Neural crest cell (in vitro differentiated cells): Measurements from ENCODE around the gene CHD9. TPM values are rescaled to one million over a fixed set of nuclear protein-coding genes. Genes with fewer than 3 reads are reported as not detected.

ENCODE experiments used
- DNase-seq: peaks from one replicate; pipeline ENCODE4 v3.0.0; 2021; ENCODE audit warnings: low read depth, mixed read lengths, low spot score
- H3K27ac Mint-ChIP-seq: one replicate; pipeline ENCODE4 v1.8.0; 2021; ENCODE audit warnings: mild to moderate bottlenecking, mixed read lengths; ENCODE audit not compliant: unreplicated experiment
- H3K27me3 Mint-ChIP-seq: 2 replicates; pipeline ENCODE4 v1.8.0; 2021; ENCODE audit warnings: low read depth, mild to moderate bottlenecking, mixed read lengths
- H3K36me3 Mint-ChIP-seq: 2 replicates; pipeline ENCODE4 v1.8.0; 2021; ENCODE audit warnings: low read depth, mild to moderate bottlenecking, mixed read lengths
- H3K4me1 Mint-ChIP-seq: 2 replicates; pipeline ENCODE4 v1.8.0; 2021; ENCODE audit warnings: mixed read lengths
- H3K4me3 Mint-ChIP-seq: one replicate; pipeline ENCODE4 v1.8.0; 2021; ENCODE audit warnings: mild to moderate bottlenecking, mixed read lengths
- H3K9me3 Mint-ChIP-seq: 2 replicates; pipeline ENCODE4 v1.8.0; 2021; ENCODE audit warnings: mixed read lengths
- total RNA-seq: library from RNA; stranded (reverse); gene quantifications from 2 replicates; pipeline ENCODE4 v1.2.1, GENCODE V29; 2021
- TF ChIP-seq, protein P1 (sequence below): fragments of 200-600 bp; sonication (generic); conservative IDR thresholded peaks from 2 replicates; pipeline ENCODE4 v1.5.0; 2021; ENCODE audit warnings: antibody characterized with exemption, mild to moderate bottlenecking

Gene CHD9
- total RNA-seq, 1 donor from 2014 or later, result 76.0 TPM

- H3K36me3 Mint-ChIP-seq, result peaks cover 15% of the 10 kb centered on the region
- TF ChIP-seq, protein P1, sequence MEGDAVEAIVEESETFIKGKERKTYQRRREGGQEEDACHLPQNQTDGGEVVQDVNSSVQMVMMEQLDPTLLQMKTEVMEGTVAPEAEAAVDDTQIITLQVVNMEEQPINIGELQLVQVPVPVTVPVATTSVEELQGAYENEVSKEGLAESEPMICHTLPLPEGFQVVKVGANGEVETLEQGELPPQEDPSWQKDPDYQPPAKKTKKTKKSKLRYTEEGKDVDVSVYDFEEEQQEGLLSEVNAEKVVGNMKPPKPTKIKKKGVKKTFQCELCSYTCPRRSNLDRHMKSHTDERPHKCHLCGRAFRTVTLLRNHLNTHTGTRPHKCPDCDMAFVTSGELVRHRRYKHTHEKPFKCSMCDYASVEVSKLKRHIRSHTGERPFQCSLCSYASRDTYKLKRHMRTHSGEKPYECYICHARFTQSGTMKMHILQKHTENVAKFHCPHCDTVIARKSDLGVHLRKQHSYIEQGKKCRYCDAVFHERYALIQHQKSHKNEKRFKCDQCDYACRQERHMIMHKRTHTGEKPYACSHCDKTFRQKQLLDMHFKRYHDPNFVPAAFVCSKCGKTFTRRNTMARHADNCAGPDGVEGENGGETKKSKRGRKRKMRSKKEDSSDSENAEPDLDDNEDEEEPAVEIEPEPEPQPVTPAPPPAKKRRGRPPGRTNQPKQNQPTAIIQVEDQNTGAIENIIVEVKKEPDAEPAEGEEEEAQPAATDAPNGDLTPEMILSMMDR, result no peak
- H3K9me3 Mint-ChIP-seq, result peaks cover 3% of the 10 kb centered on the region
- no peak overlapping the region for H3K27ac Mint-ChIP-seq
- H3K27me3 Mint-ChIP-seq, result no peaks in the 10 kb centered on the region
- DNase-seq, result no peak
- no peak overlapping the region for H3K4me3 Mint-ChIP-seq
- H3K4me1 Mint-ChIP-seq, result no peaks in the 10 kb centered on the region
These were observed 226.5 kb downstream of the CHD9 start for GRCh38 chr16:53281280-53281679.

- peaks cover 17% of the 10 kb centered on the region for H3K36me3 Mint-ChIP-seq
These were observed 227.1 kb downstream of the CHD9 start for GRCh38 chr16:53281859-53282258.

DNA sequence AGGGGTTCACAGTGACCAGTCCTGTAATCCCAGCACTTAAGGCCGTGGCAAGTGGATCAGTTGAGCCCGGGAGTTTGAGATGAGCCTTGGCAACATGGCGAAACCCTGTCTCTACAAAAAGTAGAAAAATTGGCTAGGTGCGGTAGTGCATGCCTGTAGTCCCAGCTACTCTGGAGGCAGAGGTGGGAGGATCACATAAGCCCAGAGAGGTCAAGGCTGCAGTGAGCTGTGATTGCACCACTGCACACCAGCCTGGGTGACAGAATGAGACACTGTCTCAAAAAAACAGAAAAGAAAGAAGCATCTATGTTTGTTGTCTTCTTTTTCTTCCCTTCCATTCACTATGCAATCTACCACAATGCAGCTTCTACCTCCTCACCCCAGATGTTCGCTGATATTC lies 227.5 kb downstream of the CHD9 start:
- Mint-ChIP-seq H3K27me3 (no peaks in the 10 kb centered on the region), H3K36me3 (peaks cover 17% of the 10 kb centered on the region), H3K4me1 (no peaks in the 10 kb centered on the region), H3K9me3 (peaks cover 3% of the 10 kb centered on the region), H3K27ac (no peak overlapping the region), H3K4me3 (no peak overlapping the region)
- no peak for DNase-seq
- TF ChIP-seq, protein P1, result no peak

More at GRCh38 chr16:53281859-53282258, 227.1 kb downstream of the CHD9 start:
- TF ChIP-seq, protein P1, result no peak
- Mint-ChIP-seq H3K27ac (no peak overlapping the region), H3K27me3 (no peaks in the 10 kb centered on the region), H3K4me1 (no peaks in the 10 kb centered on the region), H3K4me3 (no peak overlapping the region), H3K9me3 (peaks cover 3% of the 10 kb centered on the region)
- DNase-seq, result no peak

- Mint-ChIP-seq H3K9me3 (no peaks in the 10 kb centered on the region), H3K4me1 (no peaks in the 10 kb centered on the region), H3K36me3 (peaks cover 20% of the 10 kb centered on the region), H3K27ac (no peak overlapping the region), H3K27me3 (no peaks in the 10 kb centered on the region), H3K4me3 (no peak overlapping the region)
- TF ChIP-seq, protein P1, result peak; percentile 60
- DNase-seq, result no peak
These were observed 228.5 kb downstream of the CHD9 start for GRCh38 chr16:53282975-53283946.

GRCh38 chr16:53285236-53285635 lies 230.4 kb downstream of the CHD9 start:
- Mint-ChIP-seq H3K9me3 (no peaks in the 10 kb centered on the region), H3K4me3 (no peak overlapping the region), H3K27me3 (no peaks in the 10 kb centered on the region), H3K27ac (no peak overlapping the region), H3K36me3 (peaks cover 14% of the 10 kb centered on the region), H3K4me1 (no peaks in the 10 kb centered on the region)
- TF ChIP-seq, protein P1, result no peak
- no peak for DNase-seq
